Right renal pelvis (tissue), 4 donors: ENCODE measurements around the gene PDE4B. TPM values are rescaled to one million over a fixed set of nuclear protein-coding genes. Genes with fewer than 3 reads are reported as not detected.

Experiments used
- DNase-seq, 4 donors: peaks; one replicate each; pipeline ENCODE4 v3.0.0-alpha.2; 2013; ENCODE audit warnings: low read depth in 4 of 4, low spot score in 3 of 4, missing footprints in 1 of 4
- polyA plus RNA-seq, 4 donors: library from polyadenylated mRNA; unstranded; fragments of 120-200 nt; gene quantifications; one replicate each; pipeline ENCODE4 v1.2.1, GENCODE V29; 2013; ENCODE audit not compliant: insufficient read length in 4 of 4

PDE4B gene
- polyA plus RNA-seq = 10 to 100 TPM in 1 of 4 donors, 1 to 10 TPM in 3; 7.7 to 10.3 (median 9.0) TPM

DNA sequence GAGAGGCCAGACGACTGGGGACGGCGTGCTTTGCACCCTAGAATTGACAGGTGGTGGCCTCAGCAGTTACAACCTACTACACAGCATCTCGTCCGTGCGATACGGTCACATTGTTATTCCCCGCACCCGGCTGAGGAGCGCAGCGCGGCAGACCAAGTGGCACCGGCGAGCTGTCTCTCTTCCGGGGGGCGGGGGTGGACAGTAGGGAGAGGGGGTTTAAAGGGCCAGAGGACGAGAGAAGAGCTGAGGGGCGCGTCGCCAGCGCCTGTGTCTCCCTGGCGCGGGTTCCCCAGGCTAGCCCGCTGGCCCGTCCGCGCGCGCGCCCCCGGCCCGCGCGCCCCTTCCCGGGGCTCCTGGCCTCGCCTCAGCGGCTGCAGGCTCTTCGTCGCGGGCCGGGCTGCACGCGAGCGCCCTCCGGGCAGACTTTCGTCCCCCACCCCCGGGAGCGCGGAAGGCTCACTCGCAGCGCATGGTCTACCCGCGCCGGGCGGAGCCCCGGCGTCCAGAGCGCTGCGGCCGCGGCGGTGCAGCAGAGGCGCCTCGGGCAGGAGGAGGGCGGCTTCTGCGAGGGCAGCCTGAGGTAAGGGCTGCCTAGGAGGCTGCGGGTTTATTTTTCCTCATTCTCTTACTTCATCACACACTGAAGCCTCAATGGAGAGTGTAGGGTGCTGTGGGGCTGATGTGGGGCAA lies at the start of gene PDE4B:
PDE4B (plus strand) TSS at position 227 of the 690 bp plus-strand sequence.
- DNase-seq = peak in 2 of 4 donors; percentile 26 to 28

DNA sequence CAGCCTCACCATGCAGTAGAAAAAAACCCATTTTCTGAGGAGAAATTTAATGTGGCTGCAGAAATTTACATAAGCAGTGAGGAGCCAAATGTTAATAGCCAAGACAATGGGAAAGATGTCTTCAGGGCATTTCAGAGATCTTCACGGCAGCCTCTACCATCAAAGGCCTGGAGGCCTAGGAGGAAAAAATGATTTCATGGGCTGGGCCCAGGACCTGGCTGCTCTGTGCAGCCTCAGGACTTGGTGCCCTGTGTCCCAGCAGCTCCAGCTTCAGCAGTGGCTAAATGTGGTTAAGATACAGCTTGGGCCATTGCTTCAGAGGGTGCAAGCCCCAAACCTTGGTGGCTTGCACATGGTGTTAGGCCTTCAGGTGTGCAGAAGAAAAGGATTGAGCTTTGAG lies 48.0 kb upstream of the PDE4B start:
- DNase-seq = no peak

DNA sequence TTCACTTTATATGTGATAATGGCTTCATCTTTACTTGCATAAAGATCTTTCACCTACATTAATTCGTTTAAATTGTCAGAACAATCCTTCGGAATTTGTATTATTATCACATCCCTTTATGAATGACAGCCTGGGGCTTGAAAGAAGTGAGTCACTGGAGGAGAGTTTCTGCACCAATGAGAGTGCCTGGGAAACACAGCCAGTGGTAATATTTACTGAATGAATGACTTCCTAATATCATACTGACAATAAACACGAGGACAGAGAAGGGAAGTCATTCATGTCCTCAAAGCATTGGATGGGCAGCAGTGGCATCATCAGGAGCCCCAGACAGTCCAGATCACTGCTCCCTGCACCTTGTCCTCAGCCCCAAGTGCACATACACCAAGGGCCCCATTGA lies 40.7 kb upstream of the PDE4B start:
- DNase-seq = no peak

DNA sequence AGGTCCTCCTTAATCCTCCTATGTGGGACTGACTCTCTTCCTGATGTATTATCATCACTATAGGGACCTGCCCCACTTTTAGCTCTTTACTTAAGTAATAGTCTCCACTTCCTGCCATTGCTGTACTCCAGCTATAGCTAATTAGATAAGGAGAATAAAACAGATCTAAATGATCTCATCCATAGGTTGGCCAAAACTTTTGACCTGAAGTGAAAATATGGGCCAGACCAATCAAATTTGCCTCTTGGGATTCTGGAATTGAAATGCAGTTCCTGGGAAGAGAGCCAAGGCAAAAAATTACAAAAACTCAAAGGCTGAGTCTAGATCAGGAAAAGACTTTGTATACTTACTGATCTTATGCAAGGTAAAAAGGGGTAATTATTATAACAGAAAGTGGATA lies 36.1 kb upstream of the PDE4B start:
- DNase-seq = no peak

DNA sequence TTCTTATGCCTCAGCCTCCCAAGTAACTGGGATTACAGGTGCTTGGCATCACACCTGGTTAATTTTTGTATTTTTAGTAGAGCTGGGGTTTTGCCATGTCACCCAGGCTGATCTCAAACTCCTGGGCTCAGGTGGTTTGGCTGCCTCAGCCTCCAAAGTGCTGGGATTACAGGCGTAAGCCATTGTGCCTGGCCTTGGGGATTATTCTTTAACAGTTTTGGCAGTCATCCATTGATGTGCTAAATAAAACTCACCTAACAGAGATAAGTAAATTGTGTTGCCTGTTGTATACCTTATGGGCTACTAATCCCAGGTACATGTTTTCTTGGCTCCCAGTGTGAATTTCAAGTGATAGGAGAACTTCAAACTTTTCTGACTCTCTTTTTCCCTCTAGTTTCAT lies 35.2 kb upstream of the PDE4B start:
- DNase-seq = no peak

GRCh38 chr1:65758128-65758527 lies 34.6 kb upstream of the PDE4B start:
- no peak for DNase-seq

DNA sequence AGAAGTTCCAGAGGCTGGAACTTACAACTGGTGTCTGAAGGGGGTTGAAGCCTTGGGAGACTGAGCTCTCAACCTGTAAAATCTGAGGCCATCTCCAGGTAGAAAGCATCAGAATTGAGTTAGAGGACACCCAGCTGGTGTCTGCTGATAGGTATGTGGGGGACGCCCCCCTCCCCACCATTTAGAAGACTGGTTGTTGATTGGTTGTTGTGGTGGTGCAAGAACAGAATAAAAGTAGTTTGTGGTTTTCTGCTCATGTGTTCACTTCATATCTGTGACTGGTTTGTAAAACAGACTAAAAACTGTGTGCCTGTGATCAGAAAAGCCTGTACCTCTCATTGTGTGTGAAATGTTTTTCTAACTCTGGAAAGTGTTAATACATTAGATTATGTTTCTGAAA lies 33.2 kb upstream of the PDE4B start:
- no peak for DNase-seq

- no peak for DNase-seq
Observed at GRCh38 chr1:65762081-65762862, 30.4 kb upstream of the PDE4B start.

DNA sequence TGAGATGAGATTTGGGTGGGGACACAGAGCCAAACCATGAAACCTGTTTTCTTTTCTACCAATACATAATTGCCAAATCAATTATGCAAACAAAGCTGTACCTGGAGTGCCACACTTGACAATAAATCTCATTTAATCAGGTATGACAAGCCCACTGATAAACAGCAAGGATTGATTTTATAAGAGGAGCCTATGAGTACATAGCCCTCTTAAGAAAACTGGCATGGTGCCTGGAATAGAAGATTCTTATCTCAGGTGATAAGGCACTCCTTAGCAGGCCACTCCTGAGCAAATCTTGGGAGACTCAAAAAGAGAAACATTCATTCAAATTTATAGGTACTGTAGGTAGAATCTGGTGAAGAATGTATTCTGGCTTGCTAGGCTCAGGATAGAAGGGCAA lies 28.6 kb upstream of the PDE4B start:
- DNase-seq = no peak

DNA sequence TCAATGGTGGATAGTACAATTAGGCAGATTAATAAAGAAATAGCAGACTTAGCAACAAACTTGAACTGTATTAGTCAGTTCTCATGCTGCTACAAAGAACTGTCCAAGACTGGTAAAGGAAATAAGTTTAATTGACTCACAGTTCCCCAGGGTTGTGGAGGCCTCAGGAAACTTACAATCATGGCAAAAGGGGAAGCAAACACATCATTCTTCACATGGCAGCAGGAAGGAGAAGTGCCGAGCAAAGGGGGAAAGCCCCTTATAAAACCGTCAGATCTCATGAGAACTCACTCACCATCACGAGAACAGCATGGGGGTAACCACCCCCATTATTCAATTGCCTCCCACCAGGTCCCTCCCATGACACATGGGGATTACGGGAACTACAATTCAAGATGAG lies 27.1 kb upstream of the PDE4B start:
- no peak for DNase-seq

DNA sequence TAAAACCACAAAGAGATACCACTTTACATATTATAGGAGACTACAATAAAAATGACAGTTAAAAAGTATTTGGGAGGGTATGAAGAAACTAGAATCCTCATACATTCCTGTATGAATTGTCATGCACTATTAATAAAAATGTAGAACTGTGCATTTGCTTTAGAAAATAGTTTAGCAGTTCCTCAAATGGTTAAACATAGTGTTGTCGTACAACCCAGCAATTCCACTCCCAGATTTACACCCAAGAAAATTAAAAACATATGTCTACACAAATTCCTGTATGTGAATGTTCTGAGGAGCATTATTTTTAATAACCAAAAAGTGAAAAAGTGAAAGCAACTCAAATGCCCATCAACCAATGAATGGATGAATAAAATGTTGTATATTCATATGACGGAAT lies 23.1 kb upstream of the PDE4B start:
- no peak for DNase-seq

DNA sequence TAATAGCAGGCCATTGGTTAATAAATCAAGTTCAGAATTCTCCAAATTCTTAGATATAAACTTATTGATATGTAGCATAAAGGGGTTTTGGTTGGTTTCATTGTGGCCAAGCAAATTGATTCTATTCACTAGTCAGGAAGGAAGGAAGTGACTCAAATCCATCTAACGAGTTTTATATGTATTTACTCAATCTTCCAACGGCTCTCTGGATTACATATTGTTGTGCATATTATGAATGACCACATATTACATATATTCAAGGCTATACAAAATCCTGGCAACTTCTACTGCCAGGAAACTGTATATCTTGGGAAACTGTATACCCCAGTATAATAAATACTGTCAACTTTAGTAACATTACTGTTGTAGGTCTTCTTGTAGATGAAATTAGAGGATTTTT lies 20.1 kb upstream of the PDE4B start:
- DNase-seq = no peak

- no peak for DNase-seq
Observed at GRCh38 chr1:65773391-65774123, 19.1 kb upstream of the PDE4B start.

DNA sequence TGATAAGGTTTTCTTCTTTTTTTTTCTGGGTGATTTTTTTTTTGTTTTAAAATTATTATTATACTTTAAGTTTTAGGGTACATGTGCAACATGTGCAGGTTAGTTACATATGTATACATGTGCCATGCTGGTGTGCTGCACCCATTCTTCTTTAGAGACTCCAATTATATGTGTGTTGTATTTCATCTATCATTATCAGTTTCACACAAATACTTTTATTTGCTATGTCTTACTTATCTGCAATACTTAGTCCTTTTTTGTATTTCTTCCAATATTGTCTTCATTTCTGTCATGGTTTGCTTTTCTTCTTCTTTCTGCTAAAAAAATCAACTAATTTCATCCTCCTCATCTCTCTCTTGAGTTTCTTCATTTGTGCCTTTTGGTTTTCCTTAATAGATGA lies 3.9 kb upstream of the PDE4B start:
- no peak for DNase-seq

DNA sequence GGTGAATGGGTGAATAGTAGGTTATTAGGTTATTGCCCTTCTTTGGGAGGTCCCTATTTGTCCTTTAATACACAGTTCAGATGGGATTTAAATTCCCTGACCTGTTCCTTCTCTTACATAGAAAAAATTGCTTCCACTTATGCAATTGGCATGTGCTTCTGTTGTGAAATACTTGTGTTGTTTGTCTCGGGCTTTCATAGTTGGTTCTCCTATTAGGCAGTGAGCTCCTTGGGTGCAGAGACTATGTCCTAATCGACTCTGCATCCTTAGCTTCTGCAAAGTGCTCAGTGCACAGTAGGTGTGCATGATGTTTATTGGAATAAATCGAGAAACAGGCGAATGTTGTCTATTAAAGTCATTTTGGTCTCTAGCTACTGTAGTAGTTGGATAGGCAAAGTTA lies 1.3 kb upstream of the PDE4B start:
- no peak for DNase-seq

- peak in 1 of 4 donors; percentile 8 for DNase-seq
Observed at GRCh38 chr1:65791801-65792668, 660 bp upstream of the PDE4B start.

DNA sequence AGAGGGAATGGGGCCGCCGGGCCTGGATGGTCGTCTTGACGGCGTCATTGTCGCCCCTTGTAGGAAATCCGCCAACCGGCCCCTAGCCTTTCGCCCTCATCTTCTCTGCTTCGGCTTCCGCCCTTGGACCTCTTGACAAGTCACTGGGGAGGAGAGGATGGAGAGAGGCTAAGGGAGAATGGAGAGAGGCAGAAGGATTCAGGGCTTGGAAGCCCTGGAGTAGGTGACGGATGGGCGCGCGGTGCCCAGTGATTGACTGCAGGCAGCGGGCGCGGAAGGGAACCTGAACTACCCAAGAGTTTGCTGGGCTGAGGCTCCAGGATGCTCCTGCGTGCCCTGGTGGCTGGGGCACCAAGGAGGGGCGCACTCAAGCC lies 651 bp downstream of the PDE4B start:
- DNase-seq = peak in 1 of 4 donors; percentile 1

GRCh38 chr1:65795311-65795710 lies 2.6 kb downstream of the PDE4B start:
- DNase-seq = no peak

DNA sequence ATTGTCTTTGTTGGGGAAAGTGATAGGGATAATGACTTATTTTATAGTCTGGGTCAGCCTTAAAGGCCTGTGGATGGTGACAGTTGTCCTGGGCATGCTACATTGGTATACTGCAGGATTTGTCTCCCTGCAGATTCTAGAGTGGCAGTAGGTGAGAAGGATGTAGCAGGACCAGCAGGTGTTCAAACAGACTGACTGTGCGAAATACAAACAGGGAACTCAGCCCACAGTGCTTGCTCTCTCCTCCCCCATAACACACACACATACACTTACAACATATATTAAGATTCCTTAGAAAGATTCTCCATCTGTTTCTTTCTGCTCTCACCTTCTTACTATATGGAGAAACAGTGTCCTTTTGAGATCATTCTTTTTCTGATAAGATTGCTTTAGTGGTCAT lies 6.9 kb downstream of the PDE4B start:
- no peak for DNase-seq

GRCh38 chr1:65804584-65804983 lies 11.9 kb downstream of the PDE4B start:
- no peak for DNase-seq

GRCh38 chr1:65812065-65812464 lies 19.4 kb downstream of the PDE4B start:
- no peak for DNase-seq
